HG02970 (cell line): Measurements from ENCODE around the gene CD164L2.

Source experiments
- ATAC-seq: cut with Tn5 transposase; IDR thresholded peaks from one replicate; pipeline ENCODE4 v1.9.1; 2021; ENCODE audit warnings: mild to moderate bottlenecking, moderate library complexity, moderate number of reproducible peaks; ENCODE audit not compliant: unreplicated experiment, low FRiP score

Gene CD164L2

GRCh38 chr1:27365372-27366112 is 17.6 kb downstream of the CD164L2 start:
- no peak for ATAC-seq

DNA sequence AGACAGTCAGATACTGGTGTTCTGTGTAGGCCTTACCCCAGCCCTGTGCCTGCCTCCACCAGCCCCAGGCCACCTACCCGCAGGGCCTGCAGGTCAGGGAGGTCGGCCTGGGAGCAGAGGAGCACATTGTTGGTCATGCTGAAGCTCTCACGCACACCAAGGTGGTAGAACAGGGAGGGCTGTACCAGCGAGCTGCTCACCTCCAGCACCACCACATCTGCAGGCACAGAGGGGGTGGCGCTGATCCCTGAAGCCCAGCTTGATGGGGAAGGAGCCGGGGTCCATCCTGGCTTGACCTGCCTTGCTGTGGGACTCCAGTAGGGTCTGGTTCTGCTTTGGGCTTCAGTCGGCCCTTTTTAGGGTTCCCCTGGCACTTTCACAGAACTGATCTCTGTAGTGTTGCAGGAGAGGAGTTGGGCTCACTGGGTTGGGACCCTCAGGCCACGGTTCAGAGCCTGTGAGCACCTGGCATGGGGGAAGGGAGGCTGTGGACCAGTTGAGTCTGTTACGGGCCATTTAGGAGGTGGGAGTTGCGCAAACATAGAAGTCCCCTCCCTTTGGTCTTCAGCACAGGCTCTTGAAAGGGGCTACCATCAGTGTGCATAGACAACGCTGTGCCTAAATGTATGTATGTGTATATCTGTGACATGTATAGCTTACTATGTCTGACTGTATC is 18.3 kb downstream of the CD164L2 start:
- no peak for ATAC-seq

DNA sequence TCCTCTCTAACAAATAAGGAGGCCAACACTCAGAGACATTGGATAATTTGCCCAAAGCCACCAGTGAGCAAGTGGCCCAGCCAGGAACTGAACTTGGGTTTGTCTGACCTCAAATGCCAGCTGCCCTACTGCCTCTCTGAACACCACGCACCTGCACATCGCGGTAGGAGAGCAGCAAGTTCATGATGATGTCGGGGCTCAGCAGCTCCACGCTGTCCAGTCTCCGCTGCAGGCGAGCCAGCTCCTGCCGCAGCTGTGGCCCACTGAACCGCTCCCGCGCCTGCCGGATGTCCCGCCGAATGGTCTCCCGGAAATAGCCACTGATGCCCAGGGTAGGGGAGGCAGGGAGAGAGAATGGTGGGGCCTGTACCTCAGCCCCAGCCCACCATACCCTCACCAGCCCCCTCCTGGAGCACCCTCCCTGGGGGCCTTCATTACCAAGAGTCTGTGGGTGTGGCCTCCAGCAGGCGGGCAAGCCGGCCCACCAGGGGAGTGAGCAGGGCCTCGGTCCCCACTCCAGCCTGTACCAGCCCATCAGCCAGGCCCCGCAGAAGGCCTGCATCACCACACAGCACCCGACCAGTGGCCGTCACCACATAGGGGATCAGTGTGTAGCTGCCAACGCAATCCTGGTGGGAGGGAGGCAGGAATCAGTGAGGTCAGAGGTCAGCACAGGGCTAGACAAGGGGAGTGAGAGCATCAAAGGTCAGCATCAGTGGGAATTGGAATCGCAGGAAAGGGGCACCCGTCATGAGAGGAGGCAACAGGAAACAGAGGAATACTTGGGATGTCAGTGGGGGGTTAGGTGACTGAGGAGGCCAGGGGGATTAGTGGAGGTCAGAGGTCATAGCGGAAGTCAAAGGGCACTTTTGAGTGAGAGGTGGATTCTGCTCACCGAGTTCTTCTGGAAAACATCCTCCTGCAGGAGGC is 19.1 kb downstream of the CD164L2 start:
- ATAC-seq = no peak

- no peak for ATAC-seq
Measured at GRCh38 chr1:27361553-27361952, 21.6 kb downstream of the CD164L2 start.

- no peak for ATAC-seq
Measured at GRCh38 chr1:27361044-27361402, 22.1 kb downstream of the CD164L2 start.

- no peak for ATAC-seq
Measured at GRCh38 chr1:27360159-27361043, 22.7 kb downstream of the CD164L2 start.

GRCh38 chr1:27359822-27360158 is 23.3 kb downstream of the CD164L2 start:
- ATAC-seq = no peak

DNA sequence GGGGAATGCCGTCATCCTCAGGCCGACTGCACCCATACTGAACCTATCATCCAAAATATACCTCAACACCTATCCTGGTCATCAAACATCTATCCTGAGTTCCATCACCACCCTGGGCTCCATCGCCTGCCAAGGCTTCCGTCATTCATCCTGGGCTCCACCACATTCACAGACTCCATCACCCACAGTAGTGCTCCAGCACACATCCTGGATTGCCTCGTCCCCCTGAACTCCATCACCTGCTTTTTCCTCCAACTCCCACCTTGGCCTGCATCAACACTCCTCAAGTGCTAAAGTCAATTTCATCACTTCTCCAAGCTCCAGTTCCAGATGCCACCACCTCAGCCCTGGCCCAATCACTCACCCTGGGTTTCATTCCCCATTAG is 24.2 kb downstream of the CD164L2 start:
- ATAC-seq = no peak

DNA sequence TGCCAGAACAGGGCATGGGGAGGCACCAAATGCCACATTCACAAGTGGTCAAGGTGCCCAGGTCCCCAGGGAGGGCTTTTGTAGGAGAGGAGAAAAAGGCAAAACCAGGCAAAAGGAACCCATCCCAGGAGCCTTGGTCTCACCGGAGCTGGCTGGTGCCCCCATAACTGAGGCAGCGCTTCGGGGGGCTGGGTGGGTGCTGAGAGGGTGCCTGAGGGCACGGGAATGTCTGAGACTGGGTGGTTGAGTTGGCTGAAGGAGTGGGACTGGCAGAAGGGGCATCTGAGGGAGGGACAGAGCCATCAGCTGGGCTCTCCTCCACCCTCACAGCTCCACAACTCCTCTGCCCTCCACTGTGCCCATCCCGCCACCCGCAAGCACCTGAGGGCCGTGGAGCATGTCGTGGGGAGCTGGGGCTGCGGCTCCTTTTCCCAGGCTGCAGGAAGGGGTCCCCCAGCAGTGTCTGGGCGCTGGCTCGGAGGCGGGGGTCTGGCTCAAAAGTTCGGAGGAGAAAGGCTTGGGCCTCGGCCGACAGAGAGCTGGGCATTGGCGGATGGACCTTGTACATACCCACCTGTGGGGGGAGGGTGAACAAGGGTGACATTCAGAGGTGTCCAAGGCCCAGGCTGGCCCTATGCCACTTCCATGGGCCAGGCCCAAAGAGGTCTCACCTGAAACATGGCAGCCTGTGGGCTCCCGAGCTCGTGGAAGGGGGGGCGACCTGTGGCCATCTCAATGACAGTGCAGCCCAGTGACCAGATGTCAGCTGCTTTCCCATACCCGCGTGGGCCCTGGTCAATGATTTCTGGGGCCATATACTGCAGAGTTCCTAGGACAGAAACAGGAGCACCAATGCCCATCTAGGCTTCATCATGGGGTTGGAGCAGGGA is 24.9 kb downstream of the CD164L2 start:
- no peak for ATAC-seq

GRCh38 chr1:27357281-27358037 is 25.7 kb downstream of the CD164L2 start:
- peak; percentile 47 for ATAC-seq

DNA sequence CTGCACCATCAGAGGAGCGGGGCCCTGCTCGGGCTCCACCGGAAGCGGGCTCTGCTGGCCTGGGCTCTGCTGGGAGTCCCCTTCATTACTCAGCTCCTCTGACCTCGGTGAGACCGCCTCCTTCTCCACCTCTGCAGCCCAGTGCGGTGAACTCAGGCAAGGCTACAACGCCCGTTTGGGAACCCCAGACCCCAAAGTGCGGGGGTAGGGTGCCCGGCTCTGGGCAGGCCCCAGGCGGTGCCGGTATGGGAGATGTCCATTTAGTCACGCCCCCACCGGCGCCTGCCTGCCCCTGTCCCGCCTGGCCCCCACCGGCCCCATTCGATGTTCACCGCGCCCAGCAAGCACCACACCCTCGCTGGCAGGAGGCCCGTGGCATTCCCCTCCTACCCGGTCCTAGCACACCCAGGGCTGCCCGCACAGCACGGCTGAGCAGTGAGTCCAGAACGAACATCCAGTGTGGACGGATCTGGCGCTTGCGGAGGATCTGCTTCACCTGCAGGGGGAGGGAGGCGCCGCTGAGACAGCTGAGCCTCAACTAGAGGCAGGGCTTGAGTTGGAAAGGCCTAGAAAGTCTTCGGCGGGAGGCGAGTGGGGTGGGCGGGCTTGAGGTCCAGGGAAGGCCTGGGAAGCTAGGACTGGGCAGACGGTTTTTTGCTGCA is 26.4 kb downstream of the CD164L2 start:
- no peak for ATAC-seq

GRCh38 chr1:27356277-27356618 is 26.9 kb downstream of the CD164L2 start:
- no peak for ATAC-seq

- ATAC-seq = no peak
Measured at GRCh38 chr1:27355683-27356082, 27.4 kb downstream of the CD164L2 start.

- no peak for ATAC-seq
Measured at GRCh38 chr1:27353629-27354028, 29.5 kb downstream of the CD164L2 start.

DNA sequence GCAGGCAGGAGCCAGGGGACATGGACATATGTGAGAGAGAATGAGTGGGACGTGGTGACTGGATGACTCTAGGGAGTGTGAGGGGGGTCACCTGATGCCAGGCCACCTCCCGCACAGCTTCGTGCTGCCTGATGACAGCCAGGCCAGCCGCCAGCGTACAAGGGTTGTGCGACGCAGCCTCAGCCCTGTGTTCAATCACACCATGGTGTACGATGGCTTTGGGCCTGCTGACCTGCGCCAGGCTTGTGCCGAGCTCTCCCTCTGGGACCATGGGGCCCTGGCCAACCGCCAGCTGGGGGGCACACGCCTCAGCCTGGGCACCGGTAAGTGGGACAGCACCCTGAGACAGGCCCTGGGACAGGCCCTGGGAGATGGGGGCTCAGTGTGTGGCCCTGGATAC is 30.0 kb downstream of the CD164L2 start:
- no peak for ATAC-seq

GRCh38 chr1:27351541-27352107 is 31.5 kb downstream of the CD164L2 start:
- ATAC-seq = no peak

- ATAC-seq = no peak
Measured at GRCh38 chr1:27350663-27351540, 32.2 kb downstream of the CD164L2 start.
